ENCODE results near the gene ZFR.
"Not testable (repeated sequence)": the region's sequence is repeated elsewhere in the genome, so short reads cannot be mapped to it uniquely, and the experiment has no call there.

The ZFR gene

GRCh38 chr5:32319392-32319791 lies 125.1 kb downstream of the ZFR start:
- H3K27ac Mint-ChIP-seq, result no peak overlapping the region
- H3K4me3 Mint-ChIP-seq, result no peak overlapping the region
- peaks cover 5% of the 10 kb centered on the region for H3K9me3 Mint-ChIP-seq (ENCODE audit: low read depth)
- H3K36me3 Mint-ChIP-seq, result peaks cover 5% of the 10 kb centered on the region
- H3K4me1 Mint-ChIP-seq (ENCODE audit: low read depth), result no peaks in the 10 kb centered on the region
- no peaks in the 10 kb centered on the region for H3K27me3 Mint-ChIP-seq

- no peak overlapping the region for H3K27ac Mint-ChIP-seq
Measured at GRCh38 chr5:32317041-32317440, 127.5 kb downstream of the ZFR start.

GRCh38 chr5:32315221-32316014 lies 129.1 kb downstream of the ZFR start:
- H3K27ac Mint-ChIP-seq, result no peak overlapping the region

More at GRCh38 chr5:32317041-32317440, 127.5 kb downstream of the ZFR start:
- Mint-ChIP-seq H3K9me3 (ENCODE audit: low read depth) (peaks cover 5% of the 10 kb centered on the region), H3K4me3 (no peak overlapping the region), H3K4me1 (ENCODE audit: low read depth) (peaks cover 2% of the 10 kb centered on the region), H3K27me3 (no peaks in the 10 kb centered on the region), H3K36me3 (peaks cover 5% of the 10 kb centered on the region)

GRCh38 chr5:32314658-32315057 lies 129.9 kb downstream of the ZFR start:
- no peak overlapping the region for H3K27ac Mint-ChIP-seq
- no peaks in the 10 kb centered on the region for H3K9me3 Mint-ChIP-seq (ENCODE audit: low read depth)
- H3K27me3 Mint-ChIP-seq, result no peaks in the 10 kb centered on the region
- H3K36me3 Mint-ChIP-seq, result peaks cover 5% of the 10 kb centered on the region
- H3K4me3 Mint-ChIP-seq, result peak overlapping the region; percentile 62
- H3K4me1 Mint-ChIP-seq (ENCODE audit: low read depth), result peaks cover 24% of the 10 kb centered on the region

More at GRCh38 chr5:32315221-32316014, 129.1 kb downstream of the ZFR start:
- Mint-ChIP-seq H3K27me3 (no peaks in the 10 kb centered on the region), H3K4me3 (peak overlapping the region; percentile 52), H3K9me3 (ENCODE audit: low read depth) (no peaks in the 10 kb centered on the region), H3K36me3 (peaks cover 3% of the 10 kb centered on the region), H3K4me1 (ENCODE audit: low read depth) (peaks cover 16% of the 10 kb centered on the region)

GRCh38 chr5:32314152-32314488 lies 130.4 kb downstream of the ZFR start:
- Mint-ChIP-seq H3K4me1 (ENCODE audit: low read depth) (peaks cover 29% of the 10 kb centered on the region), H3K4me3 (peak overlapping the region; percentile 62)
- H3K27me3 Mint-ChIP-seq; H3K27ac Mint-ChIP-seq; H3K36me3 Mint-ChIP-seq; H3K9me3 Mint-ChIP-seq (ENCODE audit: low read depth): not testable (repeated sequence)

GRCh38 chr5:32312595-32313332 lies 131.8 kb downstream of the ZFR start, which contains the start of gene MTMR12:
Gene MTMR12, minus strand, starts transcription at chr5:32312939. Its CDS starts 101 bp downstream, at chr5:32312838.
- H3K36me3 Mint-ChIP-seq, result peaks cover 5% of the 10 kb centered on the region
- H3K4me3 Mint-ChIP-seq, result peak within 1 kb of the TSS; percentile 91
- no peaks in the 10 kb centered on the region for H3K9me3 Mint-ChIP-seq (ENCODE audit: low read depth)
- no peaks in the 10 kb centered on the region for H3K27me3 Mint-ChIP-seq
- peak within 1 kb of the TSS; percentile 86 for H3K27ac Mint-ChIP-seq
- peaks cover 37% of the 10 kb centered on the region for H3K4me1 Mint-ChIP-seq (ENCODE audit: low read depth)

GRCh38 chr5:32312197-32312594 lies 132.3 kb downstream of the ZFR start:
- H3K4me3 Mint-ChIP-seq, result peak overlapping the region; percentile 91
- peaks cover 5% of the 10 kb centered on the region for H3K36me3 Mint-ChIP-seq
- H3K27ac Mint-ChIP-seq, result peak overlapping the region; percentile 59
- no peaks in the 10 kb centered on the region for H3K9me3 Mint-ChIP-seq (ENCODE audit: low read depth)
- no peaks in the 10 kb centered on the region for H3K27me3 Mint-ChIP-seq
- H3K4me1 Mint-ChIP-seq (ENCODE audit: low read depth), result peaks cover 42% of the 10 kb centered on the region

- no peaks in the 10 kb centered on the region for H3K9me3 Mint-ChIP-seq (ENCODE audit: low read depth)
- peak overlapping the region; percentile 91 for H3K4me3 Mint-ChIP-seq
- H3K27ac Mint-ChIP-seq, result peak overlapping the region; percentile 59
- no peaks in the 10 kb centered on the region for H3K27me3 Mint-ChIP-seq
- H3K36me3 Mint-ChIP-seq, result peaks cover 5% of the 10 kb centered on the region
- peaks cover 47% of the 10 kb centered on the region for H3K4me1 Mint-ChIP-seq (ENCODE audit: low read depth)
Measured at GRCh38 chr5:32311404-32312196, 132.9 kb downstream of the ZFR start.

GRCh38 chr5:32309761-32310160 lies 134.8 kb downstream of the ZFR start:
- H3K36me3 Mint-ChIP-seq, result peaks cover 5% of the 10 kb centered on the region
- no peaks in the 10 kb centered on the region for H3K27me3 Mint-ChIP-seq
- no peaks in the 10 kb centered on the region for H3K9me3 Mint-ChIP-seq (ENCODE audit: low read depth)
- H3K27ac Mint-ChIP-seq, result no peak overlapping the region
- H3K4me1 Mint-ChIP-seq (ENCODE audit: low read depth), result peaks cover 58% of the 10 kb centered on the region
- H3K4me3 Mint-ChIP-seq, result no peak overlapping the region

GRCh38 chr5:32308946-32309345 lies 135.6 kb downstream of the ZFR start:
- Mint-ChIP-seq H3K27me3 (no peaks in the 10 kb centered on the region), H3K9me3 (ENCODE audit: low read depth) (no peaks in the 10 kb centered on the region), H3K36me3 (peaks cover 5% of the 10 kb centered on the region), H3K4me3 (no peak overlapping the region), H3K4me1 (ENCODE audit: low read depth) (peaks cover 61% of the 10 kb centered on the region), H3K27ac (no peak overlapping the region)

- Mint-ChIP-seq H3K4me1 (ENCODE audit: low read depth) (peaks cover 72% of the 10 kb centered on the region), H3K9me3 (ENCODE audit: low read depth) (no peaks in the 10 kb centered on the region), H3K36me3 (peaks cover 5% of the 10 kb centered on the region), H3K4me3 (no peak overlapping the region), H3K27me3 (no peaks in the 10 kb centered on the region), H3K27ac (peak overlapping the region; percentile 16)
Measured at GRCh38 chr5:32307769-32308194, 136.8 kb downstream of the ZFR start.

GRCh38 chr5:32304622-32305021 lies 139.9 kb downstream of the ZFR start:
- Mint-ChIP-seq H3K27ac (no peak overlapping the region), H3K9me3 (ENCODE audit: low read depth) (no peaks in the 10 kb centered on the region), H3K36me3 (no peaks in the 10 kb centered on the region), H3K4me3 (no peak overlapping the region), H3K4me1 (ENCODE audit: low read depth) (peaks cover 68% of the 10 kb centered on the region), H3K27me3 (no peaks in the 10 kb centered on the region)
